HepG2 (cell line): Measurements from ENCODE around the gene TMEM50B. TPM values are rescaled to one million over a fixed set of nuclear protein-coding genes. Genes with fewer than 3 reads are reported as not detected.

ENCODE experiments used
- BRD4 ChIP-seq: sonication (generic); formaldehyde crosslinking; IDR thresholded peaks from 2 replicates; pipeline ENCODE4 v1.4.0; 2020; ENCODE audit warnings: missing genetic modification reagents
- HDAC1 ChIP-seq: sonication (generic); formaldehyde crosslinking; IDR thresholded peaks from 2 replicates; pipeline ENCODE4 v1.5.1; 2020; ENCODE audit warnings: mild to moderate bottlenecking, missing genetic modification reagents
- HES4 ChIP-seq: sonication (generic); formaldehyde crosslinking; IDR thresholded peaks from 2 replicates; pipeline ENCODE4 v1.9.0; 2021; ENCODE audit warnings: mild to moderate bottlenecking, missing genetic modification reagents, borderline replicate concordance
- REXO4 ChIP-seq: sonication (generic); formaldehyde crosslinking; IDR thresholded peaks from 2 replicates; pipeline ENCODE4 v1.8.0; 2022; ENCODE audit warnings: missing genetic modification reagents, mild to moderate bottlenecking, borderline replicate concordance
- SP1 ChIP-seq, 2 experiments: fragments of 450-650 bp in 1 of 2; sonication (generic) in 1 of 2; formaldehyde crosslinking in 1 of 2; IDR thresholded peaks; 2 replicates each; pipeline versions ENCODE4 v1.4.0 to v1.6.1; 2016 to 2020; ENCODE audit warnings: missing genetic modification reagents in 1 of 2
- TFDP1 ChIP-seq: IDR thresholded peaks from 2 replicates; pipeline ENCODE4 v1.6.1; 2016; ENCODE audit warnings: missing compliant biosample characterization, missing genetic modification reagents, borderline replicate concordance
- ZFP36 ChIP-seq: fragments of 150-350 bp; IDR thresholded peaks from 2 replicates; pipeline ENCODE4 v1.6.1; 2018; ENCODE audit warnings: borderline replicate concordance, low read length, low read depth; ENCODE audit not compliant: partially characterized antibody
- ZFX ChIP-seq: sonication (generic); formaldehyde crosslinking; IDR thresholded peaks from 2 replicates; pipeline ENCODE4 v1.4.0; 2020; ENCODE audit warnings: mild to moderate bottlenecking, low read depth, missing genetic modification reagents, moderate library complexity
- ZNF557 ChIP-seq: sonication (generic); formaldehyde crosslinking; IDR thresholded peaks from 2 replicates; pipeline ENCODE4 v1.4.0; 2020; ENCODE audit warnings: missing genetic modification reagents
- ZNF563 ChIP-seq: sonication (generic); formaldehyde crosslinking; IDR thresholded peaks from 2 replicates; pipeline ENCODE4 v1.8.0; 2022; ENCODE audit warnings: mild to moderate bottlenecking, moderate library complexity, missing genetic modification reagents
- ZNF574 ChIP-seq: sonication (generic); formaldehyde crosslinking; IDR thresholded peaks from 2 replicates; pipeline ENCODE4 v1.4.0; 2020; ENCODE audit warnings: missing genetic modification reagents
- ZNF609 ChIP-seq: sonication (generic); formaldehyde crosslinking; IDR thresholded peaks from 2 replicates; pipeline ENCODE4 v1.4.0; 2020; ENCODE audit warnings: mild to moderate bottlenecking, missing genetic modification reagents, borderline replicate concordance
- ZNF639 ChIP-seq: conservative IDR thresholded peaks from 2 replicates; pipeline ENCODE4 v1.6.1; 2018; ENCODE audit warnings: missing genetic modification reagents
- ZNF749 ChIP-seq: sonication (generic); formaldehyde crosslinking; IDR thresholded peaks from 2 replicates; pipeline ENCODE4 v1.8.0; 2022; ENCODE audit warnings: mild to moderate bottlenecking, missing genetic modification reagents, moderate library complexity, borderline replicate concordance
- ZNF816 ChIP-seq: sonication (generic); formaldehyde crosslinking; IDR thresholded peaks from 2 replicates; pipeline ENCODE4 v1.8.0; 2022; ENCODE audit warnings: missing genetic modification reagents, mild to moderate bottlenecking, borderline replicate concordance
- polyA plus RNA-seq, 8 experiments: library from polyadenylated mRNA; depleted of rRNA in 3 of 8; stranded (reverse) in 7 of 8; unstranded in 1 of 8; fragments of >200 nt; fragmentation: Illumina TruSeq in 4 of 8; extraction: Trizol in 4 of 8; gene quantifications; 2 replicates each; pipeline versions ENCODE4 v1.2.1 to v1.2.3, GENCODE V29; 2011 to 2016; ENCODE audit warnings: low read depth in 4 of 8, missing spikeins in 1 of 8, mixed read lengths in 1 of 8; ENCODE audit not compliant: insufficient read depth in 1 of 8
- total RNA-seq, 5 experiments: library from RNA; depleted of rRNA; stranded (reverse); fragments of >200 nt; fragmentation: Illumina TruSeq; extraction: Trizol; gene quantifications; 2 replicates each; pipeline ENCODE4 v1.2.3, GENCODE V29; 2016; ENCODE audit warnings: low read depth in 1 of 5

TMEM50B gene
- total and polyA plus RNA-seq, 2 of the 13 experiments (the other 11 are each of a cell fraction or from before 2014, with no cell fraction given): 29.9 to 46.3 TPM

GRCh38 chr21:33403128-33403785 is 76.5 kb downstream of the TMEM50B start, which contains the start of gene IFNGR2 (continued):
- TF ChIP-seq ZNF639: no peak
- TF ChIP-seq ZNF609: no peak
- peak; percentile 35 for TF ChIP-seq ZFX (CRISPR knock-in tag)
- TF ChIP-seq ZFP36: no peak
- TF ChIP-seq BRD4 (CRISPR knock-in tag): peak; percentile 18; the same call in 1 of the 2 replicates
- no peak for TF ChIP-seq HDAC1
- TF ChIP-seq ZNF749 (CRISPR knock-in tag): no peak
- TF ChIP-seq REXO4 (CRISPR knock-in tag): no peak
- 0 out of 2 replicates have a peak, but pooled peaks have one; percentile 37 for TF ChIP-seq ZNF816 (CRISPR knock-in tag)
- no peak for TF ChIP-seq ZNF557
- TF ChIP-seq ZNF574 (CRISPR knock-in tag): peak; percentile 19; the same call in 1 of the 2 replicates
- TF ChIP-seq SP1 (IDR thresholded peaks at IDR 0.05): no peak
- no peak for TF ChIP-seq SP1 (CRISPR knock-in tag; IDR thresholded peaks at IDR 0.05)
- TF ChIP-seq ZNF563 (CRISPR knock-in tag): peak; percentile 48; the same call in 1 of the 2 replicates
- TF ChIP-seq TFDP1: peak; percentile 36; the same call in 1 of the 2 replicates
- TF ChIP-seq HES4: peak; percentile 71; the same call in 1 of the 2 replicates
